NT2/D1 (cell line): Measurements from ENCODE around the gene LTB4R.

Experiments used
- SUZ12 ChIP-seq: IDR thresholded peaks from 2 replicates; pipeline ENCODE4 v1.6.1; 2011; ENCODE audit not compliant: insufficient read length, insufficient read depth; ENCODE audit errors: extremely low read depth
- YY1 ChIP-seq: IDR thresholded peaks from 2 replicates; pipeline ENCODE4 v1.6.1; 2011; ENCODE audit not compliant: insufficient read length, insufficient read depth
- ZNF274 ChIP-seq: IDR thresholded peaks from 2 replicates; pipeline ENCODE4 v1.6.1; 2011; ENCODE audit warnings: mild to moderate bottlenecking, low read depth, low read length

DNA sequence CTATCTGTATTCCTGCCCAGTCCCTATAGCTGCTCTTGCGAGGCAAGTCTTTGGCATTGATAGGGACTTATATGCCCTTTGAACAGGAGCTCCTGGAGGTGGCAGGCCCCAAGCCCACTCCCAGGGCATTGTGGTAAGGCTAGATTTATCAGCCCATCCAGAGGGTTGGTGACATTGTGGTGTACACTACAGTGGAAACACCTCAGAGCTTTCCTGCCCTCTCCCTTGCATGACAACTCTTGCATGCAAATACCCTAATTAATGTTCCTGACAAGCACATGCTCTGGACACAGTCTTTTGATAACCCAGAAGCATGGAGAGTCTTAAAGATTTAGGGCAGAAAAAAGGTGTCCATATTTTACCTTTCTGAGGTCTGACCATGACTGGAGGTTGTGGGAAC, 29.3 kb downstream of the LTB4R start:
- TF ChIP-seq YY1 (no peak), ZNF274 (no peak), SUZ12 (no peak)
